T-cell (primary cell): Measurements from ENCODE around the gene LSAMP. TPM values are rescaled to one million over a fixed set of nuclear protein-coding genes. Genes with fewer than 3 reads are reported as not detected.

Experiments used
- ATAC-seq, 4 experiments: fragments of 200-7000 bp in 3 of 4; fragments of 150-1000 bp in 1 of 4; cut with Tn5 transposase; replicated peaks in 1 of 4; 1 replicate in 3 of 4; 2 replicates in 1 of 4; pipeline ENCODE4 v1.10.0; 2021; ENCODE audit warnings: moderate library complexity in 3 of 4, mild to moderate bottlenecking in 2 of 4, moderate number of reproducible peaks in 1 of 4
- CTCF ChIA-PET, 2 donors: fragments of 300-600 bp; sonication (Branson Sonifier 250); formaldehyde crosslinking; loops; one replicate each; lab custom pipeline; 2022; ENCODE audit warnings: antibody characterized with exemption in 2 of 2; lab: Charles Lee
- POLR2A ChIA-PET, 2 donors: fragments of 300-600 bp; sonication (Branson Sonifier 250); formaldehyde crosslinking; loops; one replicate each; lab custom pipeline; 2022; ENCODE audit warnings: antibody characterized with exemption in 2 of 2; lab: Charles Lee
- DNase-seq, 35 experiments: peaks; one replicate each; pipeline versions ENCODE4 v3.0.0 to v3.0.0-alpha.2; 2013 to 2023
- H3K27ac ChIP-seq: one replicate; pipeline ENCODE4 v1.5.1; 2013; ENCODE audit warnings: low read length
- H3K27me3 ChIP-seq, 2 experiments: replicated peaks in 1 of 2; 1 replicate in 1 of 2; 2 replicates in 1 of 2; pipeline versions ENCODE4 v1.6.1 to v1.7.0; 2013; ENCODE audit warnings: low read length in 1 of 2, mixed read lengths in 1 of 2; ENCODE audit not compliant: control insufficient read depth in 2 of 2, insufficient read depth in 2 of 2; ENCODE audit errors: extremely low read depth in 1 of 2
- H3K36me3 ChIP-seq, 2 donors: 1 replicate in 1 of 2; 2 replicates in 1 of 2; pipeline versions ENCODE4 v1.6.1 to v1.7.0; 2013; ENCODE audit warnings: low read length in 1 of 2; ENCODE audit not compliant: control insufficient read depth in 2 of 2, insufficient read depth in 1 of 2; ENCODE audit errors: extremely low read depth in 1 of 2
- H3K4me1 ChIP-seq, 2 experiments: 1 replicate in 1 of 2; 2 replicates in 1 of 2; pipeline versions ENCODE4 v1.6.1 to v1.7.0; 2013; ENCODE audit warnings: low read length in 2 of 2, mixed read lengths in 1 of 2; ENCODE audit not compliant: insufficient read depth in 2 of 2, control insufficient read depth in 1 of 2; ENCODE audit errors: extremely low read depth in 1 of 2
- H3K4me3 ChIP-seq, 2 donors: 1 replicate in 1 of 2; 2 replicates in 1 of 2; pipeline versions ENCODE4 v1.5.1 to v1.7.0; 2013; ENCODE audit warnings: mild to moderate bottlenecking in 2 of 2, low read length in 1 of 2, moderate library complexity in 1 of 2; ENCODE audit not compliant: control insufficient read depth in 1 of 2; ENCODE audit errors: extremely low read depth in 1 of 2
- H3K9me3 ChIP-seq: 2 replicates; pipeline ENCODE4 v1.7.0; 2013
- H3K27ac Mint-ChIP-seq, 2 donors: one replicate each; pipeline ENCODE4 v1.8.0; 2020 to 2021; ENCODE audit warnings: mild to moderate bottlenecking in 2 of 2, mixed read lengths in 2 of 2
- H3K27me3 Mint-ChIP-seq, 2 donors: one replicate each; pipeline ENCODE4 v1.8.0; 2021 to 2022; ENCODE audit warnings: mixed read lengths in 2 of 2
- H3K36me3 Mint-ChIP-seq: one replicate; pipeline ENCODE4 v1.8.0; 2021; ENCODE audit warnings: mixed read lengths
- H3K4me1 Mint-ChIP-seq, 3 donors: one replicate each; pipeline ENCODE4 v1.8.0; 2020 to 2022; ENCODE audit warnings: mixed read lengths in 3 of 3, mild to moderate bottlenecking in 1 of 3
- H3K4me3 Mint-ChIP-seq, 3 donors: one replicate each; pipeline ENCODE4 v1.8.0; 2020 to 2022; ENCODE audit warnings: mild to moderate bottlenecking in 3 of 3, mixed read lengths in 3 of 3, moderate library complexity in 3 of 3
- H3K9me3 Mint-ChIP-seq, 3 donors: one replicate each; pipeline ENCODE4 v1.8.0; 2020 to 2022; ENCODE audit warnings: mixed read lengths in 3 of 3
- WGBS: methylation state at CpG from one replicate; pipeline ENCODE4 v1.1.5; 2013; ENCODE audit warnings: missing lambda C conversion rate; ENCODE audit not compliant: insufficient coverage; 5-methylcytosine and 5-hydroxymethylcytosine counted together
- total RNA-seq, 35 experiments: library from RNA in 6 of 35; stranded (reverse) in 6 of 35; fragments of 120-200 nt in 1 of 35; gene quantifications; one replicate each; pipeline versions ENCODE4 v1.2.1 to v1.2.4 and lab custom pipeline; 2013 to 2026

The LSAMP gene
- total RNA-seq, 5 donors from 2014 or later (not counting 1 experiment from before 2014, with no cell fraction given): 0.03 to 0.28 (median 0.06) TPM; not detected in 2

- POLR2A ChIA-PET: no interaction called here
- Histone ChIP-seq H3K4me3 (no peak overlapping the region), H3K27ac (no peak overlapping the region), H3K27me3 (no peaks in the 10 kb centered on the region), H3K9me3 (no peaks in the 10 kb centered on the region), H3K4me1 (no peaks in the 10 kb centered on the region), H3K36me3 (no peaks in the 10 kb centered on the region)
- no peaks in the 10 kb centered on the region for H3K27me3 Mint-ChIP-seq
- DNase-seq: no peak
- H3K36me3 Mint-ChIP-seq: no peaks in the 10 kb centered on the region
- H3K4me1 Mint-ChIP-seq: no peaks in the 10 kb centered on the region
- no CpG with 5 or more reads among the region's 1 CpG for WGBS
- CTCF ChIA-PET: no interaction called here
- no peak overlapping the region for H3K4me3 Mint-ChIP-seq
- H3K27ac Mint-ChIP-seq: no peak overlapping the region
- no peak for ATAC-seq
- peaks cover 0 to 10% (median 5%) of the 10 kb centered on the region in 3 donors for H3K9me3 Mint-ChIP-seq
Observed at GRCh38 chr3:116318370-116318769, 126.9 kb downstream of the LSAMP start.

GRCh38 chr3:116316771-116317170 is 128.5 kb downstream of the LSAMP start:
- no peaks in the 10 kb centered on the region for H3K9me3 ChIP-seq
- 93% methylated on average over 1 of the region's 3 CpGs for WGBS
- H3K27ac Mint-ChIP-seq: no peak overlapping the region

GRCh38 chr3:116314476-116314875 is 130.8 kb downstream of the LSAMP start:
- Mint-ChIP-seq H3K9me3 (peaks cover 0 to 8% (median 4%) of the 10 kb centered on the region in 3 donors), H3K4me3 (no peak overlapping the region), H3K27me3 (no peaks in the 10 kb centered on the region), H3K4me1 (no peaks in the 10 kb centered on the region), H3K27ac (no peak overlapping the region), H3K36me3 (no peaks in the 10 kb centered on the region)
- Histone ChIP-seq H3K4me3 (no peak overlapping the region), H3K27me3 (no peaks in the 10 kb centered on the region), H3K9me3 (no peaks in the 10 kb centered on the region), H3K27ac (no peak overlapping the region), H3K4me1 (no peaks in the 10 kb centered on the region), H3K36me3 (no peaks in the 10 kb centered on the region)
- ChIA-PET CTCF (no interaction called here), POLR2A (no interaction called here)
- no CpG with 5 or more reads among the region's 3 CpGs for WGBS
- no peak for ATAC-seq
- no peak for DNase-seq

More at GRCh38 chr3:116316771-116317170, 128.5 kb downstream of the LSAMP start:
- H3K36me3 Mint-ChIP-seq: no peaks in the 10 kb centered on the region
- peaks cover 0 to 8% (median 5%) of the 10 kb centered on the region in 3 donors for H3K9me3 Mint-ChIP-seq
- no peaks in the 10 kb centered on the region for H3K4me1 Mint-ChIP-seq
- no peak overlapping the region for H3K27ac ChIP-seq
- CTCF ChIA-PET: interaction anchor here in 1 of 2 donors (0.7 kb wide), 1 partner anchor 22 kb away, joined by 3 read pairs; no protein-coding TSS in a partner anchor
- H3K4me1 ChIP-seq: no peaks in the 10 kb centered on the region
- no peak overlapping the region for H3K4me3 Mint-ChIP-seq
- no peaks in the 10 kb centered on the region for H3K27me3 ChIP-seq
- no peak for ATAC-seq
- DNase-seq: no peak
- no peak overlapping the region for H3K4me3 ChIP-seq
- H3K27me3 Mint-ChIP-seq: no peaks in the 10 kb centered on the region
- no peaks in the 10 kb centered on the region for H3K36me3 ChIP-seq
- POLR2A ChIA-PET: no interaction called here

GRCh38 chr3:116306720-116307119 is 138.6 kb downstream of the LSAMP start:
- no peak for ATAC-seq
- ChIA-PET CTCF (no interaction called here), POLR2A (no interaction called here)
- H3K27ac ChIP-seq: no peak overlapping the region
- 80% methylated on average over 1 of the region's 2 CpGs for WGBS
- no peak overlapping the region for H3K4me3 Mint-ChIP-seq
- no peaks in the 10 kb centered on the region for H3K36me3 Mint-ChIP-seq
- no peaks in the 10 kb centered on the region for H3K36me3 ChIP-seq
- no peak overlapping the region for H3K4me3 ChIP-seq
- peaks cover 0 to 4% (median 0%) of the 10 kb centered on the region in 3 donors for H3K9me3 Mint-ChIP-seq
- no peaks in the 10 kb centered on the region for H3K4me1 Mint-ChIP-seq
- H3K27ac Mint-ChIP-seq: no peak overlapping the region
- no peaks in the 10 kb centered on the region for H3K27me3 ChIP-seq
- H3K27me3 Mint-ChIP-seq: no peaks in the 10 kb centered on the region
- H3K4me1 ChIP-seq: no peaks in the 10 kb centered on the region
- no peaks in the 10 kb centered on the region for H3K9me3 ChIP-seq
- DNase-seq: no peak

- H3K27me3 ChIP-seq: no peaks in the 10 kb centered on the region
- POLR2A ChIA-PET: no interaction called here
- no peak for ATAC-seq
- CTCF ChIA-PET: no interaction called here
- WGBS: no CpG with 5 or more reads among the region's 1 CpG
- Mint-ChIP-seq H3K36me3 (no peaks in the 10 kb centered on the region), H3K27me3 (no peaks in the 10 kb centered on the region), H3K4me3 (no peak overlapping the region), H3K4me1 (no peaks in the 10 kb centered on the region), H3K27ac (no peak overlapping the region), H3K9me3 (peaks cover 0 to 4% (median 0%) of the 10 kb centered on the region in 3 donors)
- no peak for DNase-seq
- H3K27ac ChIP-seq: no peak overlapping the region
- H3K9me3 ChIP-seq: no peaks in the 10 kb centered on the region
- H3K4me3 ChIP-seq: no peak overlapping the region
- H3K4me1 ChIP-seq: no peaks in the 10 kb centered on the region
- no peaks in the 10 kb centered on the region for H3K36me3 ChIP-seq
Observed at GRCh38 chr3:116306149-116306548, 139.1 kb downstream of the LSAMP start.

GRCh38 chr3:116302087-116302747 is 143.1 kb downstream of the LSAMP start:
- no peaks in the 10 kb centered on the region for H3K27me3 Mint-ChIP-seq
- no peaks in the 10 kb centered on the region for H3K36me3 ChIP-seq
- no peak for DNase-seq
- H3K27me3 ChIP-seq: no peaks in the 10 kb centered on the region
- ChIA-PET POLR2A (no interaction called here), CTCF (no interaction called here)
- H3K4me1 Mint-ChIP-seq: no peaks in the 10 kb centered on the region
- no peak overlapping the region for H3K4me3 Mint-ChIP-seq
- no peaks in the 10 kb centered on the region for H3K4me1 ChIP-seq
- WGBS: 100% methylated on average over 1 of the region's 4 CpGs
- no peaks in the 10 kb centered on the region for H3K36me3 Mint-ChIP-seq
- H3K27ac Mint-ChIP-seq: no peak overlapping the region
- H3K9me3 Mint-ChIP-seq: peaks cover 0 to 5% (median 4%) of the 10 kb centered on the region in 3 donors
- no peaks in the 10 kb centered on the region for H3K9me3 ChIP-seq
- no peak for ATAC-seq
- H3K27ac ChIP-seq: no peak overlapping the region
- H3K4me3 ChIP-seq: no peak overlapping the region
